Activated naive CD4-positive, alpha-beta T cell treated with anti-CD3 and anti-CD28 coated beads, Interleukin-2, amount 10 ng/mL, durations not matched to agents 7 days and 5 days (primary cell): ENCODE data around the gene CYREN.

Experiments used
- CTCF ChIA-PET: fragments of 350-600 bp; sonication (Branson Sonifier 250); formaldehyde crosslinking; loops from one replicate; lab custom pipeline; 2021; ENCODE audit warnings: antibody characterized with exemption; lab: Charles Lee
- DNase-seq: peaks from one replicate; pipeline ENCODE4 v3.0.0-alpha.2; 2020
- H3K27ac Mint-ChIP-seq: one replicate; pipeline ENCODE4 v1.8.0; 2021; ENCODE audit warnings: mild to moderate bottlenecking, moderate library complexity, mixed read lengths
- H3K27me3 Mint-ChIP-seq: one replicate; pipeline ENCODE4 v1.8.0; 2021; ENCODE audit warnings: mild to moderate bottlenecking, mixed read lengths
- H3K36me3 Mint-ChIP-seq: one replicate; pipeline ENCODE4 v1.8.0; 2021; ENCODE audit warnings: mixed read lengths
- H3K4me1 Mint-ChIP-seq: one replicate; pipeline ENCODE4 v1.8.0; 2021; ENCODE audit warnings: mixed read lengths
- H3K4me3 Mint-ChIP-seq: one replicate; pipeline ENCODE4 v1.8.0; 2021; ENCODE audit warnings: mild to moderate bottlenecking, moderate library complexity, mixed read lengths
- H3K9me3 Mint-ChIP-seq: one replicate; pipeline ENCODE4 v1.8.0; 2021; ENCODE audit warnings: mixed read lengths

The CYREN gene

GRCh38 chr7:135205850-135206249 lies 35.3 kb upstream of the CYREN start:
- CTCF ChIA-PET, result no interaction called here
- Mint-ChIP-seq H3K36me3 (peaks cover 20% of the 10 kb centered on the region), H3K27ac (no peak overlapping the region)

DNA sequence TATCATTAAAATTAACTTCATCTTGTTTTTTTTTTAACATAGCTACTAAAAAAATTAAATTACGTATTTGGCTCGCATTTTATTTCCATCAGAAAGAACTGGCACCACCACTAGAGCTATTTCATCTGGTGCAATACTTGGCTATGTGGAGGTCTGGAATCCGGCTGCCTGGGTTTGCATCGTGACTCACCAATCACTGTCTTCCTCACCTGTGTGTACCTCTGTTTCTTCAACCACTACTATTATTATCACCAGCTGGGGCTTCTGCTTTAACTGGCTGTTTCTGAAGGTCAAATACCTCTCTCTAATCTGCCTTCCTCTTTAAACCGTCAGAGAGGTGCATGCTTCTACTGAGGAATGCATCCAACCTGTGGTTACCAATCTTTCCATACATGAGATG lies 34.4 kb upstream of the CYREN start:
- Mint-ChIP-seq H3K27me3 (no peaks in the 10 kb centered on the region), H3K36me3 (peaks cover 23% of the 10 kb centered on the region), H3K9me3 (no peaks in the 10 kb centered on the region), H3K27ac (no peak overlapping the region), H3K4me3 (no peak overlapping the region), H3K4me1 (peaks cover 32% of the 10 kb centered on the region)
- CTCF ChIA-PET, result no interaction called here
- no peak for DNase-seq

More at GRCh38 chr7:135205850-135206249, 35.3 kb upstream of the CYREN start:
- DNase-seq, result no peak
- no peak overlapping the region for H3K4me3 Mint-ChIP-seq
- peaks cover 38% of the 10 kb centered on the region for H3K4me1 Mint-ChIP-seq
- H3K27me3 Mint-ChIP-seq, result no peaks in the 10 kb centered on the region
- H3K9me3 Mint-ChIP-seq, result no peaks in the 10 kb centered on the region

GRCh38 chr7:135204341-135204749 lies 33.8 kb upstream of the CYREN start:
- no peak overlapping the region for H3K4me3 Mint-ChIP-seq
- CTCF ChIA-PET, result no interaction called here
- DNase-seq, result no peak
- peaks cover 23% of the 10 kb centered on the region for H3K36me3 Mint-ChIP-seq
- no peak overlapping the region for H3K27ac Mint-ChIP-seq
- H3K27me3 Mint-ChIP-seq, result no peaks in the 10 kb centered on the region
- H3K9me3 Mint-ChIP-seq, result no peaks in the 10 kb centered on the region
- peaks cover 29% of the 10 kb centered on the region for H3K4me1 Mint-ChIP-seq

- Mint-ChIP-seq H3K4me1 (peaks cover 15% of the 10 kb centered on the region), H3K4me3 (no peak overlapping the region), H3K9me3 (no peaks in the 10 kb centered on the region), H3K27ac (no peak overlapping the region), H3K27me3 (no peaks in the 10 kb centered on the region), H3K36me3 (peaks cover 32% of the 10 kb centered on the region)
- no peak for DNase-seq
- CTCF ChIA-PET, result no interaction called here
Measured at GRCh38 chr7:135201350-135201749, 30.8 kb upstream of the CYREN start.

GRCh38 chr7:135200821-135201331 lies 30.4 kb upstream of the CYREN start:
- H3K36me3 Mint-ChIP-seq, result peaks cover 30% of the 10 kb centered on the region
- H3K27ac Mint-ChIP-seq, result no peak overlapping the region
- peaks cover 15% of the 10 kb centered on the region for H3K4me1 Mint-ChIP-seq
- CTCF ChIA-PET, result no interaction called here
- H3K4me3 Mint-ChIP-seq, result no peak overlapping the region
- no peaks in the 10 kb centered on the region for H3K27me3 Mint-ChIP-seq
- no peak for DNase-seq
- no peaks in the 10 kb centered on the region for H3K9me3 Mint-ChIP-seq

DNA sequence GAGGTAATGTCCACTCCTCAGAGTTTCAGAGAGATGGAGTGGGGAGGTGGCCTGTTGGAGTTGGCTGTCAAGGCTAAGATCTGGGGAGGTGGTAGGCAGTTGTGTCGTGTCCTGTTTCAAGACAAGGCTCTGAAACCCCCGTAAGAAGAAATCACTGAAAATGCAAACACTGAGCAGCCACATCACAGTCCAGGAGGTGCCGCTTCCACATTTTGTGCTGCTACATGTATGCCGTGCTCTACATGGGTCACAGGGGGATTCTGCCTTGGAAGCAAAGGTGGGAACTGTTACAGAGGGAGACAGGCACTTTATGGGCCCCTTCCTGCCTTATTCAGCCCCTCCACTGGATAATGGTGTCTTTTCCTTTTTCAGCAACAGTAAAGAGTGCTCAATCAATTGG lies 28.9 kb upstream of the CYREN start:
- Mint-ChIP-seq H3K9me3 (no peaks in the 10 kb centered on the region), H3K4me3 (no peak overlapping the region), H3K36me3 (peaks cover 30% of the 10 kb centered on the region), H3K4me1 (peaks cover 12% of the 10 kb centered on the region), H3K27ac (no peak overlapping the region), H3K27me3 (no peaks in the 10 kb centered on the region)
- DNase-seq, result no peak
- CTCF ChIA-PET, result no interaction called here

DNA sequence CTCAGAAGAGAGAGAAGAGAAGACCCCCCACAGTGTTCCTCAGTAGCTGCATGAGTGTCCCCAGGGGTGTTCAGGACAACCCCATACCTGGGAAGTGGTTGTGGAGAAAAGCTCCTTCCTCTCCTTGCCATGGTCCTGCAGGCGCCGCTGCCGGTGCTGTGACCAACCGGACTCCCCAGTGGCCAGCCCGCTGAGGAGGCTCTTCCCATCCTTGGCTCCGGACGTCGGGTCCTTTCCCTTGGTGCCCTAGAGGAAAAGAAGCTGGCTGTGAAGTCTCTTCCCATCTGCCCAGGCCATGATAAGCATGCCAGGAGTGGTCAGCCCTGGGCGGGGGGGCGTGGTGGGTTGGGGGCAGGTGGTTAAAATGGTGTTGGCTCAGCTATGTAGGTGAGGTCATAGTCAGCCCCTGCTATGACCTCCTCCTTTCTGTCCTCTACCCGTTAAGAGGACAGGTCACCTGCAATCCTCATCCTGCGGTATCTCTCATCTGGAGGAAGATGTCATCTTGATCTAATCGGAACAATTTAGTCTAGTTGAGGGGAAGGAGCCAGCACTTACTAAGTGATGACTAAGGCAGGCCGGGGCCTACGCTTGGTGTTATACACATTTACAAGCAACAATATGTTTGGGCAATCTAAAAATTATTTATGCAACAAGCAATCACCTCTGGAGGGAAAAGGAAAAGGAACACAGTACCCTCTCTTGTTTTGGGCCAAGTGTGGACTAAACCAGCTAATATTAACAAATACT lies 27.6 kb upstream of the CYREN start:
- CTCF ChIA-PET, result interaction anchor here (0.7 kb wide), 1 partner anchor 9 kb away, joined by 3 read pairs; no protein-coding TSS in a partner anchor
- peaks cover 34% of the 10 kb centered on the region for H3K36me3 Mint-ChIP-seq
- H3K4me3 Mint-ChIP-seq, result no peak overlapping the region
- no peaks in the 10 kb centered on the region for H3K27me3 Mint-ChIP-seq
- peaks cover 6% of the 10 kb centered on the region for H3K4me1 Mint-ChIP-seq
- H3K27ac Mint-ChIP-seq, result no peak overlapping the region
- H3K9me3 Mint-ChIP-seq, result no peaks in the 10 kb centered on the region
- DNase-seq, result no peak

DNA sequence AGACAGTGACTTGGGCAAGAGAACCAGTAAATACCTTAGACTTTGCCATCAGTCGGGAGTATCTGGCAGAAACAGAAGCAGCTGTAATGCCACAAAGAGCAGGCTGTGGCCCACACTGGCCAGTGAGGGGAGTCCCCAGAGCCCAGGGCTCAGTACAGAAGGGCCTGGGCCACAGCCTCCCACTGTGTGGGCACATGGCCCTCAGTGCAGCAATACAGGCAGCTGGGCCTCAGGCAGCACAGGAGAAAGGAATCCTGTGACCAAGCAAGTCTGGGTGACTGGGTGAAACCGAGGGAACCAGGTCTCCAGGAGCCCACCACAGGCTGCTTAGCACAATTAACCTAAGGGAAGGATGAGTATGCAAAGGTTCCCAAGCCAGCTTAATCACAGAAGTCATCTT lies 26.8 kb upstream of the CYREN start:
- no peaks in the 10 kb centered on the region for H3K9me3 Mint-ChIP-seq
- CTCF ChIA-PET, result no interaction called here
- H3K27ac Mint-ChIP-seq, result no peak overlapping the region
- peaks cover 1% of the 10 kb centered on the region for H3K4me1 Mint-ChIP-seq
- H3K36me3 Mint-ChIP-seq, result peaks cover 35% of the 10 kb centered on the region
- no peaks in the 10 kb centered on the region for H3K27me3 Mint-ChIP-seq
- H3K4me3 Mint-ChIP-seq, result no peak overlapping the region
- no peak for DNase-seq

DNA sequence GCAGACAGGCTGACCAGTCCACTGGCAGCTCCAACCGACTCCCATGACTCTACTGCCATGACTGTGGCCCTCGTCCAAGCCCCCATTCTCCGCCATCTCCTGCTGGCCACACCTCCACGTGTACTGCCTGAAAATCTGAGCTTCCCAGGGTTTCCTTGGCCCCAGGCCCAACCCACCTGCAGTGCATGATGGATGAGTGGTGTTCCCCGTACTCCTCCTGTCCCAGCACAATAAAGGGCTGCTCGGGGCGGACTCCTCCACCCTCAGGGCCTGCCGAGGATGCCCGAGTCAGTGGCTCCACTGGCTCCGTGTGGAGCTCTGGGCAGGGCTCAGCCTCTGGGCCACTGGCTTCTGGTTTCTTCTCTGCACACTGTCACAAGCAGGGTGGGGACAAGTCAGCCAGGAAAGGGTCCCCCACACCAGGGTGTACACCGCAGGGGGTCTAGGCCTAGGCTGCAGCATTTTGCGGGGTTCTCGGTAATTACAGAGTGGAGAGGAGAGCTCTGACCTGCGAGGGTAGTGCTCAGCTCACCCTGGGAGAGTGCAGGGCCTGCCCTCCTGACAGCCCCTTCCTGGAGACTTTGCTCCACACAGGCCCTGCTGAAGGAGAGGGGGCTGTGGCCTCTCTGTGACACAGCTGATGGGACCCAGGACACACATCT lies 25.6 kb upstream of the CYREN start:
- no peak for DNase-seq
- Mint-ChIP-seq H3K36me3 (peaks cover 32% of the 10 kb centered on the region), H3K27me3 (no peaks in the 10 kb centered on the region), H3K4me1 (no peaks in the 10 kb centered on the region), H3K4me3 (no peak overlapping the region), H3K9me3 (no peaks in the 10 kb centered on the region), H3K27ac (no peak overlapping the region)
- CTCF ChIA-PET, result no interaction called here

GRCh38 chr7:135195156-135195555 lies 24.6 kb upstream of the CYREN start:
- H3K36me3 Mint-ChIP-seq, result peaks cover 35% of the 10 kb centered on the region
- DNase-seq, result no peak
- CTCF ChIA-PET, result no interaction called here

GRCh38 chr7:135194494-135195095 lies 24.1 kb upstream of the CYREN start:
- Mint-ChIP-seq H3K9me3 (no peaks in the 10 kb centered on the region), H3K4me1 (no peaks in the 10 kb centered on the region), H3K4me3 (no peak overlapping the region), H3K27ac (no peak overlapping the region), H3K27me3 (no peaks in the 10 kb centered on the region), H3K36me3 (peaks cover 35% of the 10 kb centered on the region)
- CTCF ChIA-PET, result no interaction called here
- DNase-seq, result no peak

More at GRCh38 chr7:135195156-135195555, 24.6 kb upstream of the CYREN start:
- Mint-ChIP-seq H3K4me1 (no peaks in the 10 kb centered on the region), H3K9me3 (no peaks in the 10 kb centered on the region), H3K27ac (no peak overlapping the region), H3K4me3 (no peak overlapping the region), H3K27me3 (no peaks in the 10 kb centered on the region)

DNA sequence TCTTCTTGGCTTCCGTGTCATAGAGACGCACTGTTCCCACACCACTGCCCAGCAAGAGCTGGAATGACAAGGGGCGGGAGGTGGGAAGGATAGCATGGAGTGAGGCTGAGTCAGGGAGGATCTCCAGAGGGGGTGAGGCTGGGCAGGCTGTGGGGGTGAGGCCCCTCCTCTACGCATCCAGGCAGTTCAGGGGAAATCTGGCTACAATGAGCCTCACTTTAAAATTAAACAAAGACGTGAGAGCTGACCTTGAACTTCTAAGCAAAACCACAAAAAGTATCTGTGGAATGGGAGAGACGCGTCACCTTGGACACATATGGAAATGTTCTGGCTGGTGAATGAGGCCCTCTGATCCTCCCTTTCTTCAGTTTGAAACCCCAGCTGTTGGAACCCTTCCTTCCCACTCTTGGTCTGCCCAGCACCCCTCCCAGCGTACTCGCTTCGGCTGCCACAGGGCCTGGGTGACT lies 23.1 kb upstream of the CYREN start:
- CTCF ChIA-PET, result no interaction called here
- no peaks in the 10 kb centered on the region for H3K4me1 Mint-ChIP-seq
- H3K9me3 Mint-ChIP-seq, result no peaks in the 10 kb centered on the region
- no peaks in the 10 kb centered on the region for H3K27me3 Mint-ChIP-seq
- DNase-seq, result no peak
- peaks cover 38% of the 10 kb centered on the region for H3K36me3 Mint-ChIP-seq
- H3K27ac Mint-ChIP-seq, result no peak overlapping the region
- H3K4me3 Mint-ChIP-seq, result no peak overlapping the region

GRCh38 chr7:135192914-135193536 lies 22.5 kb upstream of the CYREN start:
- Mint-ChIP-seq H3K27ac (no peak overlapping the region), H3K27me3 (no peaks in the 10 kb centered on the region), H3K4me1 (no peaks in the 10 kb centered on the region), H3K9me3 (no peaks in the 10 kb centered on the region), H3K36me3 (peaks cover 38% of the 10 kb centered on the region), H3K4me3 (no peak overlapping the region)
- DNase-seq, result no peak
- CTCF ChIA-PET, result no interaction called here

DNA sequence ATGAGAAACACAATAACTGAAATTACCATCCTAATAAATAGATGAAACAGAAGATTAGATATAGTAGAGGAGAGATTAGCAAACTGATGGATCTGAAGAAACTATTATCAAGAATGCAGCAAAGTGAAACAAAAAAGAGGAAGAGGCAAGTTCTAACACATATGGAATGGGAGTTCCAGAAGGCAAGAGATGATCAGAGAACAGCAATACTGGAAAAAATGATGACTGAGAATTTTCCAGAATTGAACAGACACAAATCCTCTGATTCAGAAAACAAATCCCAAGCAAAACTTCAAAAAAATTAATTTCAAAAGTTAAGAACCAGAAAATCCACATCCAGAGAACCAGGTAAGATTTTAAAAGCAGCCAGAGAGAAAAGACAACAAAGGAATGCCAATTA lies 20.2 kb upstream of the CYREN start:
- CTCF ChIA-PET, result interaction anchor here (0.6 kb wide), 1 partner anchor 12 kb away, joined by 3 read pairs; no protein-coding TSS in a partner anchor
- Mint-ChIP-seq H3K4me1 (no peaks in the 10 kb centered on the region), H3K36me3 (peaks cover 41% of the 10 kb centered on the region), H3K27ac (peak overlapping the region; percentile 4), H3K4me3 (no peak overlapping the region), H3K9me3 (no peaks in the 10 kb centered on the region), H3K27me3 (no peaks in the 10 kb centered on the region)
- DNase-seq, result no peak
